Neural crest cell (in vitro differentiated cells): ENCODE results near the gene TMEM14C. TPM values are rescaled to one million over a fixed set of nuclear protein-coding genes. Genes with fewer than 3 reads are reported as not detected.

Experiments
- DNase-seq: peaks from one replicate; pipeline ENCODE4 v3.0.0; 2021; ENCODE audit warnings: low read depth, mixed read lengths, low spot score
- H3K27ac Mint-ChIP-seq: one replicate; pipeline ENCODE4 v1.8.0; 2021; ENCODE audit warnings: mild to moderate bottlenecking, mixed read lengths; ENCODE audit not compliant: unreplicated experiment
- H3K27me3 Mint-ChIP-seq: 2 replicates; pipeline ENCODE4 v1.8.0; 2021; ENCODE audit warnings: low read depth, mild to moderate bottlenecking, mixed read lengths
- H3K36me3 Mint-ChIP-seq: 2 replicates; pipeline ENCODE4 v1.8.0; 2021; ENCODE audit warnings: low read depth, mild to moderate bottlenecking, mixed read lengths
- H3K4me1 Mint-ChIP-seq: 2 replicates; pipeline ENCODE4 v1.8.0; 2021; ENCODE audit warnings: mixed read lengths
- H3K4me3 Mint-ChIP-seq: one replicate; pipeline ENCODE4 v1.8.0; 2021; ENCODE audit warnings: mild to moderate bottlenecking, mixed read lengths
- H3K9me3 Mint-ChIP-seq: 2 replicates; pipeline ENCODE4 v1.8.0; 2021; ENCODE audit warnings: mixed read lengths
- total RNA-seq: library from RNA; stranded (reverse); gene quantifications from 2 replicates; pipeline ENCODE4 v1.2.1, GENCODE V29; 2021
- TF ChIP-seq, protein P1 (sequence below): fragments of 200-600 bp; sonication (generic); conservative IDR thresholded peaks from 2 replicates; pipeline ENCODE4 v1.5.0; 2021; ENCODE audit warnings: antibody characterized with exemption, mild to moderate bottlenecking

The TMEM14C gene
- total RNA-seq, 1 donor from 2014 or later, result 90.5 TPM

DNA sequence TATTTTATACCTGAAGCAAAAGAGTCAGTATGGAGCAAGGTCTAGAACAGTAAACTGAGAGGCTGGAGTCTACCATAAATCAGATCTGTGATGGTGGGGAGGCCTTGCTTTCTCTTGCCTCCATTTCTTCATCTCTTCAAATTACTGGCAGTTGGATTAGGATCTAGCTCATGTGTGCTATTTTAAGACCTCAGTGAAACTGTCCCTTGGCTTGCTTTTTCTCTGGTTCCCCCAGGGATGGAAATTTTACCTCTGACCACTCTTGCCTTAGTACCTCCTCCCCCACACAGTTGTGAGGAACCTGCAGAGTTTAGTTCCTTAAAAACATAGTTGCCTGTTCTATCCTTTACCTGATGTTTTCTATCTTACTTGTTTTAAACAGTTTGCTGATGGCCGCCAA is 33.2 kb downstream of the TMEM14C start:
- no peak for DNase-seq
- Mint-ChIP-seq H3K27me3 (no peaks in the 10 kb centered on the region), H3K27ac (no peak overlapping the region), H3K9me3 (peaks cover 4% of the 10 kb centered on the region), H3K4me3 (no peak overlapping the region), H3K36me3 (peaks cover 50% of the 10 kb centered on the region), H3K4me1 (peaks cover 14% of the 10 kb centered on the region)
- TF ChIP-seq, protein P1, sequence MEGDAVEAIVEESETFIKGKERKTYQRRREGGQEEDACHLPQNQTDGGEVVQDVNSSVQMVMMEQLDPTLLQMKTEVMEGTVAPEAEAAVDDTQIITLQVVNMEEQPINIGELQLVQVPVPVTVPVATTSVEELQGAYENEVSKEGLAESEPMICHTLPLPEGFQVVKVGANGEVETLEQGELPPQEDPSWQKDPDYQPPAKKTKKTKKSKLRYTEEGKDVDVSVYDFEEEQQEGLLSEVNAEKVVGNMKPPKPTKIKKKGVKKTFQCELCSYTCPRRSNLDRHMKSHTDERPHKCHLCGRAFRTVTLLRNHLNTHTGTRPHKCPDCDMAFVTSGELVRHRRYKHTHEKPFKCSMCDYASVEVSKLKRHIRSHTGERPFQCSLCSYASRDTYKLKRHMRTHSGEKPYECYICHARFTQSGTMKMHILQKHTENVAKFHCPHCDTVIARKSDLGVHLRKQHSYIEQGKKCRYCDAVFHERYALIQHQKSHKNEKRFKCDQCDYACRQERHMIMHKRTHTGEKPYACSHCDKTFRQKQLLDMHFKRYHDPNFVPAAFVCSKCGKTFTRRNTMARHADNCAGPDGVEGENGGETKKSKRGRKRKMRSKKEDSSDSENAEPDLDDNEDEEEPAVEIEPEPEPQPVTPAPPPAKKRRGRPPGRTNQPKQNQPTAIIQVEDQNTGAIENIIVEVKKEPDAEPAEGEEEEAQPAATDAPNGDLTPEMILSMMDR, result no peak

DNA sequence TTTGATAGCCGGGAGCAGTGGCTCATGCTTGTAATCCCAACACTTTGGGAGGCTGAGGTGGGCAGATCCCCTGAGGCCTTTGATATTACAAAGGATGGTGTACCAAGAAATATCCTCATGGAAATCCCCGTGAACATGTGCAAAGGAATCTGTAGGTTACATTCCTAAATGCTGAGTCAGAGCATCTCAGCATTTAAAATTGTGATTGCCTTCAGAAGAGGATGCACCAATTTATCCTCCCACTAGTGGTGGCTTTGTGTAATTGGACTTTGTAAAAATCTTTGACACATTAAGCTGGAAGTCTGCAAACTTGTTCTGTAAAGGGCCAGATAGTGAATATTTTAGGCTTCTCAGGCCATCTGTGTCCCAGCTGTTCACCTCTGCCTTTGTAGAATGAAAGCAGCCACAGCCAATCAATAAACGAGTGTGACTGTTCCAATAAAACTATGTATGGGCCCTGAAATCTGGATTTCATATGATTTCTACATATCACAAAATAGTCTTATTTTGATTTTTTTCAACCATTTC is 36.5 kb downstream of the TMEM14C start:
- TF ChIP-seq, protein P1, result peak; percentile 73
- peaks cover 41% of the 10 kb centered on the region for H3K36me3 Mint-ChIP-seq
- DNase-seq, result no peak
- peaks cover 14% of the 10 kb centered on the region for H3K4me1 Mint-ChIP-seq
- H3K9me3 Mint-ChIP-seq, result peaks cover 4% of the 10 kb centered on the region
- no peaks in the 10 kb centered on the region for H3K27me3 Mint-ChIP-seq
- no peak overlapping the region for H3K27ac Mint-ChIP-seq
- H3K4me3 Mint-ChIP-seq, result no peak overlapping the region

DNA sequence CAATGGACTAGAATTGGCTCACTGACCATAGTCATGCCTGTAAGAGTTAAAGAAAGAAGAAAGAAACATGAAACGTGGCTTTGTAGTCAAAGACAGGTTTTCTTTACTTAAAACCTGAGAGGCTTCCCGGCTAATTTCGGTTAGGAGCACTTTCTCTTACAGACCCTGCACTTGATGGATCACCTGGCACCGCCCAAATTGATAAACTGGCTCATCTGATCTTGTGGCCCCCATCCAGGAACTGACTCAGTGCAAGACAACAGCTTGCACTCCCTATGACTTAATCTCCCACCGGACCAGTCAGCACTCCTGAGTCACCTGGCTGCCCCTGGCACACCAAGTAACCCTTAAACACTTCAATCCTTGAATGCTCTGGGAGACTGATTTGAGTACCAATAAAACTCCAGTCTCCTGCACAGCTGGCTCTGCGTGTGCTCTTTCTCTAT is 37.0 kb downstream of the TMEM14C start:
- Mint-ChIP-seq H3K27ac (no peak overlapping the region), H3K27me3 (no peaks in the 10 kb centered on the region), H3K4me1 (peaks cover 14% of the 10 kb centered on the region), H3K36me3 (peaks cover 37% of the 10 kb centered on the region), H3K4me3 (no peak overlapping the region), H3K9me3 (peaks cover 4% of the 10 kb centered on the region)
- no peak for DNase-seq
- TF ChIP-seq, protein P1, result no peak

DNA sequence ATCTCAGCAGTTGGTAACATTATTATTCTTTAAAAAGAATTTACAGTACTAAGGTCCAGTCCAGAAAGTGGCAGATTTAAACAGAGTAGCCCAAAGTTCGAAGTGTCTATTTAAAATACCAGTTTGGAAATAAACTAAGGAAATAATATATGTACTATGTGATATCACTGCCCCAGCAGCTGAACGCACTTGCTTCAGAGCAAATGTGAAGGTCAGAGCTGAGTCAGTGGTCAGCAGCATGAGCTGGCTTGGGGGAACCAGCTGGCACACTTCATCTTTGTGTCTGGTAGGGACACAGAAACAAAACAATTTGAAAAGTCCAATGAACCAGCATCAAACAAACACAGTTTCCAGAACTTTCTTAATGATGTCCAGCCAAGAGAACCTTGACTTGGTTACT is 40.1 kb downstream of the TMEM14C start:
- Mint-ChIP-seq H3K27me3 (no peaks in the 10 kb centered on the region), H3K9me3 (peaks cover 4% of the 10 kb centered on the region), H3K27ac (no peak overlapping the region), H3K4me1 (peaks cover 19% of the 10 kb centered on the region), H3K4me3 (no peak overlapping the region), H3K36me3 (peaks cover 20% of the 10 kb centered on the region)
- DNase-seq, result no peak
- TF ChIP-seq, protein P1, result no peak

DNA sequence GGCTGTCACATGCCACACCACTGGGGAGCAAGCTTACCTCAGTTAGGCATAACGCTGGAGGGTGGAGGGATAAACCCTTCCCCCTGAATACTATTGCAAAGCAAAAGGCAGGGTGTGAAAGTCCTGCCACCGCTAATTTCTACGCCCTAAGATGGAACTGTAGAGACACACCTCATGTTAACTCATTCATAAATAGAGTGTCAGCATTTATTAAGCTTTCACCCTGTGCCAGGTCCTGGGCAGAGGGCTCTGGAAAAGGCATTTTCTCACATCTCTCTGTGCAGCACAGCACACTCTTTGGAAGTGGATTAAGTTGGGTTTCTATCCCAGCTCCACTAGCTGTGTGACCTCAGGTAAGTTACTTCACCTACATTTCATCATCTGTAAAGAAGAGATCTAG is 46.5 kb downstream of the TMEM14C start:
- H3K4me3 Mint-ChIP-seq, result no peak overlapping the region
- TF ChIP-seq, protein P1, result no peak
- no peaks in the 10 kb centered on the region for H3K27me3 Mint-ChIP-seq
- H3K9me3 Mint-ChIP-seq, result no peaks in the 10 kb centered on the region
- no peak for DNase-seq
- H3K36me3 Mint-ChIP-seq, result peaks cover 5% of the 10 kb centered on the region
- no peak overlapping the region for H3K27ac Mint-ChIP-seq
- H3K4me1 Mint-ChIP-seq, result peaks cover 4% of the 10 kb centered on the region
